RWPE1 (cell line): Measurements from ENCODE around the gene CREBBP.

Experiments
- CTCF ChIA-PET: fragments of 350-600 bp; sonication (Branson Sonifier 250); formaldehyde crosslinking; extraction: SDS; loops from one replicate; lab custom pipeline; 2021; lab: Yijun Ruan, JAX
- POLR2A ChIA-PET: fragments of 400-600 bp; formaldehyde crosslinking; extraction: SDS; loops from one replicate; lab custom pipeline; 2020; ENCODE audit warnings: antibody characterized with exemption; ENCODE audit not compliant: low non-redundant PET; lab: Yijun Ruan, JAX
- DNase-seq: peaks from one replicate; pipeline ENCODE4 v3.0.0; 2012; ENCODE audit warnings: low spot score
- H3K27ac ChIP-seq: fragments of 450-650 bp; 2 replicates; pipeline ENCODE4 v1.5.1; 2017
- TF ChIP-seq, protein P1 (sequence below): fragments of 450-650 bp; conservative IDR thresholded peaks from 2 replicates; pipeline ENCODE4 v1.5.1; 2017; ENCODE audit warnings: low read depth, mild to moderate bottlenecking

Gene CREBBP

DNA sequence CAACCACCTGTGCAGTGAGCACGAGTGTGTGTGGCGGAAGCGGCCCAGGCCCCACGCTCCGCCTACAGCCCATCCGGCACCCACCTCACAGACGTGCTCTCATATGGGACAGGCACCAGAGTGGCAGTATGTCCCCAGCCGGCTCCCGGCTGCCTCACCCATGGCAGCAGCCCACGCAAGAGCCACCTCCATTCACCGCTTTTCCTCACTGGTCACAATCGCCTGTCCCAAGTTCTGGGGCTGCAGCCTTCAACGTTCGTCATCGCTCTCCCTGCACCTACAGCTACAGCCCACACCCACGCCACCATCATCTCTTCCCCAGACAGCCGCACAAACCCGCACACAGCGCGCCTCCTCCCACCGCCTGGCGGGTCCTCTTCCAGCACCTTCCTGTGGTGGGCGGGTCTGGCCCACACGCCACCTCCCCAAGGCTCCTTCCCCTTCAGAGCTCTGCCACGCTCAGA, 145.7 kb downstream of the CREBBP start:
- TF ChIP-seq, protein P1, sequence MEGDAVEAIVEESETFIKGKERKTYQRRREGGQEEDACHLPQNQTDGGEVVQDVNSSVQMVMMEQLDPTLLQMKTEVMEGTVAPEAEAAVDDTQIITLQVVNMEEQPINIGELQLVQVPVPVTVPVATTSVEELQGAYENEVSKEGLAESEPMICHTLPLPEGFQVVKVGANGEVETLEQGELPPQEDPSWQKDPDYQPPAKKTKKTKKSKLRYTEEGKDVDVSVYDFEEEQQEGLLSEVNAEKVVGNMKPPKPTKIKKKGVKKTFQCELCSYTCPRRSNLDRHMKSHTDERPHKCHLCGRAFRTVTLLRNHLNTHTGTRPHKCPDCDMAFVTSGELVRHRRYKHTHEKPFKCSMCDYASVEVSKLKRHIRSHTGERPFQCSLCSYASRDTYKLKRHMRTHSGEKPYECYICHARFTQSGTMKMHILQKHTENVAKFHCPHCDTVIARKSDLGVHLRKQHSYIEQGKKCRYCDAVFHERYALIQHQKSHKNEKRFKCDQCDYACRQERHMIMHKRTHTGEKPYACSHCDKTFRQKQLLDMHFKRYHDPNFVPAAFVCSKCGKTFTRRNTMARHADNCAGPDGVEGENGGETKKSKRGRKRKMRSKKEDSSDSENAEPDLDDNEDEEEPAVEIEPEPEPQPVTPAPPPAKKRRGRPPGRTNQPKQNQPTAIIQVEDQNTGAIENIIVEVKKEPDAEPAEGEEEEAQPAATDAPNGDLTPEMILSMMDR: no peak
- ChIA-PET CTCF (interaction anchor here (0.6 kb wide), 1 partner anchor 25 kb away, joined by 4 read pairs; no protein-coding TSS in a partner anchor), POLR2A (no interaction called here)
- H3K27ac ChIP-seq: no peak overlapping the region
- no peak for DNase-seq

DNA sequence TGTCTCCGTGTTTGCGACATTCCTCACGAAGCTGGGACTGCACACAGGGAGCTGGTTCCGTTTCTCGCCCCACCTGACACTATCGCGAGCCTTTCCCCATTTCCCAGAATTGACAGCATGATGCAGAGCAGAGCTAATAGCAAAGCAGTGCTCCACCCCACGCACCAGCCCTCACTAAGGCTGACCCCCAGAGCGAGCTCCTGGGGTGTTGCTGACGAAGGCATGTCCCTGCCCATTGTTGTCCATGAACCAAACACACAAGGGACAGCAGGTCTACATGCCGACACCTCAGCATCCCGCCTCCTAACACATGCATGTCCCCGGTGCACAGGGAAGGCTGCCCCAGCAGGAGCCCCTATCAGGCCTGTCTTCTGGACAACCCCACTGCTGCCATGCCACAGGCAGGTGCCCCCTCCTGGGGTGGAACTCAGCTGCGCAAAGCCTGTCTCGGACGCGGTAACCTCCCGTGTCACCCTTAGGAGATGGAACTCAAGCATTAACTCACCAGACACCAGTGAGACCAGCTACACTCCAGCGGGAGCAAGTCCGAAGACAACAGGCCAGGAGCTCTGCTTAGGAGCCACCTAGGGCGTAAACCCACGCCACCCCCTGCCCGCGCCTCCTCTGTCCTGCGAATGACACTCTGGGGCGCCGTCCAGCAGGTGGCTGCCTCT, 146.3 kb downstream of the CREBBP start:
- CTCF ChIA-PET: interaction anchor here (0.5 to 0.9 kb wide), 2 partner anchors 44 to 136 kb away, joined by 3 to 4 read pairs; no protein-coding TSS in a partner anchor
- TF ChIP-seq, protein P1: no peak
- no peak overlapping the region for H3K27ac ChIP-seq
- POLR2A ChIA-PET: no interaction called here
- no peak for DNase-seq

DNA sequence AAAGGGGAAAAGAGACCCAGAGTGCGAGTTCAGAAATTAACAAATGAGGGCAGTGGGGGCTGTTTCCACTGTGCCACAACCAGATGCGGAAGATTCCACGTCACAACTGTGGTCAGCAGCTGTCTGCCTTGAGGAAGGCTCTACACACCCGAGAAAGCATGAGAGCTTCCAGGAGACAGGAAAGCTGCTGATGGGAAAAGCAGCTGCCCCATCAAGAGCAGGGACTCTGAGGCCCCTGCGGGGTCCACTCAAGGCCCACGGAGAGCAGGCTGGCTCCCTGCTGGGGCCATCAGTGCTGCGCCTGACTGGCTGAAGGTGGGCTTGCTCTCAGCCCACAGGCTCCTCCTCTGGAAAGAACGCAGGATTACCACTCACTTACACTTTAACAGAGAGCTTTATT, 148.3 kb downstream of the CREBBP start:
- TF ChIP-seq, protein P1: no peak
- ChIA-PET POLR2A (no interaction called here), CTCF (interaction anchor here (0.6 kb wide), 1 partner anchor 167 kb away, joined by 3 read pairs; no protein-coding TSS in a partner anchor)
- no peak for DNase-seq
- H3K27ac ChIP-seq: no peak overlapping the region

DNA sequence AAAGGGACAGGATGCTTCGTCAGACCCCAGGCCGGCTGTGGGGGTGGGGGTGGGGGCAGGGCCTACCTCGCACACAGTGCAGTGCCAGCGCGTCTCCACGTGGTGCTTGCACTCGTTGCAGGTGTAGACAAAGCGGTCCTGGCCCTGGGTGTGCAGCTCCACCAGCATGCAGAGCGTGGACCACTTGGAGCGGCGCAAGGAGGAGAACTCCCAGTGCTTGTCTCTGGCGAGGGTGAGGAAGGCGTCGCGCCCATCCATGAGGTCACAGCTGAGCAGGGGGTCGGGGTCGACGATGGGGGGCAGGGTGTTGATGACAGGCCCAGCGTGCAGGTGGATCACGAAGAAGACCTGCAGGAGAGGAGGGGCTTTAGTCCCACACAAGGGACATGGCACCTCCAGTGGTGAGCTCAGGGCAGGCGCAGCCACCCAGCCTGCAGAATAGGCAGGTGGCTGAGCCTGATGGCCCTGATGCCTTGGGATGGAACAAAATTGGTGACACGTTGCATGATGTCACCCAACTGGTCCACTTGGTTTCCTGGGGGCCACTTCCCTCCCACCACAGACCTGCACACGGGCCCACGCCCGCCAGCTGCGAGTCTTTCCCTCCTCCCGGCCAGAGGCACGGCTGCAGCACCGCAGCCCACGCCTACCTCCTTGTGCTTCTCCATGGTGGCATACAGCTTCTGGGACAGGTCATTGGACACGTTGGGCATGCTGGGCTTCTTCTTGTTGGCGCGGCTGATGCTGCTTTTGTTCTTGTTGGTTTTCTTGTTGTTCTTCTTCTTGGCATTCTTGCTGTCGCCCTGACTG, 149.2 kb downstream of the CREBBP start:
- ChIA-PET CTCF (interaction anchor here (0.6 kb wide), 1 partner anchor 252 kb away, joined by 3 read pairs; no protein-coding TSS in a partner anchor), POLR2A (no interaction called here)
- H3K27ac ChIP-seq: no peak overlapping the region
- TF ChIP-seq, protein P1: no peak
- DNase-seq: no peak

DNA sequence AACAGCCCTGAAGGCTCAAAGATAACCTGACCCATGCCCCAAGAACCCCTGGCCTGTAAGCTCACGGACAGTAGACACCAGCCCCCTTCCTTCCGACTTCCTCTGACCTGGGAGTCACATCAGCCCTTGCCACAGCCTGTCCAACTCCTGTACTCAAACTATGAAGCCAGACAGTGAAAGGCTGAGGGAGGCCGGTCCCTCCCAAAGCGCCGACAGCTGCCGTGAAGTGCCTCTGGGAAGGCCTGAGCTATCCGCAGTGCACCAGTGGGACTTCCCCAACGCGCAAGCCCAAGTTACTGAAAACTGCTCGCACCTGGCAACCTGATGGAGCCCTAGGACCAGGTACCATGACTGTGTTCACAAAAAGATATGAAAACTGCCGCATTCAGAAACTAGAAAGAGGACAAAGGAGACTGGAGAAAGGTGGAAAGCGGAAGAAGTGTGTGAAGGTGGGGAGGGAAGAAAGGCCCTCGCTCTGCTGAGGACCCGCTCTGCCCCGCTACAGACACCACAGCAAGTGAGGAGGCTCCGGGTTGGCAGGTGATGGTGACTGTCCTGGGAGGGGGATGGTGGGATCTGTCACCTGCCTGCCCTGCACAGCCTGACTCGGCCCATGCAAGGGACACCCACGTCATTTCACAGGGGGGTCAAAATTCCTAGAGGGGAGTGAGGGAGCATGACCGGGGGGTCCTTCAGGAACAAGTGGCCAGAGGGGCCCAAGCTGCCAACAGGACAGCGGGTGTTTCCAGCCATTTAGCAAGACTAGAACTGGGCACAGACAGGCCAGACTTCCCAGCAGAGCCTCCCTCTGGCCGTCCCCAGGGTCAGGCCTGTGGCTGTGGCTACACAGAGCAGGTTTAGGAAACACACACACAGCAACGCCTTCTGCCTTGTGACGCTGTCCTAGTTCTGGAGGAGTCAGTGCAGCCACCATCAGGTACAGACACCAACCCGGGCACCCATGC, 150.1 kb downstream of the CREBBP start:
- H3K27ac ChIP-seq: no peak overlapping the region
- TF ChIP-seq, protein P1: no peak
- CTCF ChIA-PET: no interaction called here
- no peak for DNase-seq
- POLR2A ChIA-PET: no interaction called here
